Ascending aorta (tissue), 2 donors: ENCODE measurements around the gene AASS. TPM values are rescaled to one million over a fixed set of nuclear protein-coding genes. Genes with fewer than 3 reads are reported as not detected.

Experiments used
- DNase-seq, 2 donors: peaks; one replicate each; pipeline ENCODE4 v3.0.0-alpha.2; 2019; ENCODE audit warnings: low spot score in 2 of 2
- H3K27ac ChIP-seq, 2 donors: fragments of 200-600 bp; sonication (generic); one replicate each; pipeline ENCODE4 v1.5.1; 2016 to 2017; ENCODE audit warnings: mild to moderate bottlenecking in 1 of 2
- H3K27me3 ChIP-seq: fragments of 200-600 bp; sonication (generic); one replicate; pipeline ENCODE4 v1.5.1; 2017
- H3K36me3 ChIP-seq, 2 donors: fragments of 200-600 bp; sonication (generic); one replicate each; pipeline ENCODE4 v1.5.1; 2016
- H3K4me1 ChIP-seq, 2 donors: fragments of 200-600 bp; sonication (generic); one replicate each; pipeline ENCODE4 v1.5.1; 2016 to 2017; ENCODE audit warnings: mild to moderate bottlenecking in 1 of 2
- H3K4me3 ChIP-seq, 2 donors: fragments of 200-600 bp; sonication (generic); one replicate each; pipeline ENCODE4 v1.5.1; 2016 to 2017; ENCODE audit warnings: mild to moderate bottlenecking in 1 of 2
- H3K9me3 ChIP-seq, 2 donors: fragments of 200-600 bp; sonication (generic); one replicate each; pipeline ENCODE4 v1.5.1; 2016
- CTCF ChIP-seq, 3 experiments: fragments of 200-600 bp in 2 of 3; fragments of 450-650 bp in 1 of 3; sonication (generic) in 2 of 3; IDR thresholded peaks; one replicate each; pipeline ENCODE4 v1.5.1; 2016 to 2019; ENCODE audit warnings: antibody characterized with exemption in 3 of 3, mild to moderate bottlenecking in 1 of 3, moderate library complexity in 1 of 3
- intact Hi-C: fragments of 100-400 bp; cut with DNase I; formaldehyde crosslinking; loops from one replicate; pipeline ENCODE4 v1.15.1; 2023
- total RNA-seq: library from RNA; depleted of rRNA; stranded (reverse); fragments of >200 nt; gene quantifications from one replicate; pipeline ENCODE4 v1.1.0, GENCODE V29; 2016

Gene AASS
- total RNA-seq, 1 donor from 2014 or later, result 34.3 TPM

- no peak for TF ChIP-seq CTCF (IDR thresholded peaks at IDR 0.05)
- H3K36me3 ChIP-seq, result no peaks in the 10 kb centered on the region
- no peaks in the 10 kb centered on the region for H3K9me3 ChIP-seq
- no peak overlapping the region for H3K27ac ChIP-seq
- intact Hi-C loops, result no loop called here
- no peaks in the 10 kb centered on the region for H3K4me1 ChIP-seq
- DNase-seq, result no peak
- no peak overlapping the region for H3K4me3 ChIP-seq
- no peaks in the 10 kb centered on the region for H3K27me3 ChIP-seq
Observed at GRCh38 chr7:122027058-122027457, 117.0 kb downstream of the AASS start.

Other genes starting within 250 kb of the AASS start
- gene FEZF1, start 160.5 kb upstream of the AASS start, total RNA-seq, result not detected